ENCODE data around the gene OTP.

Gene OTP

GRCh38 chr5:77599679-77600078 lies 38.8 kb downstream of the OTP start:
- H2AK5ac ChIP-seq (ENCODE audit: low read length, severe bottlenecking) = no peak overlapping the region
- no peak overlapping the region for H3K9ac ChIP-seq (ENCODE audit: low read length)
- WGBS = 100% methylated on average over 1 of the region's 2 CpGs
- no peak overlapping the region for H2BK15ac ChIP-seq (ENCODE audit: low read depth, poor library complexity, severe bottlenecking)
- no peak overlapping the region for H3K4me2 ChIP-seq (ENCODE audit: low read length, poor library complexity, severe bottlenecking)
- no peak overlapping the region for H3K4me3 ChIP-seq (ENCODE audit: insufficient read depth in 1 of 2, low read depth in 1 of 2, low read length in 2 of 2)
- H3K36me3 ChIP-seq (ENCODE audit: control insufficient read depth in 1 of 2, insufficient read depth in 2 of 2, low read depth in 1 of 2, low read length in 2 of 2) = no peaks in the 10 kb centered on the region
- no peak overlapping the region for H3K4ac ChIP-seq (ENCODE audit: low read depth in 1 of 2, low read length in 2 of 2)
- peaks cover 0 to 17% of the 10 kb centered on the region in 2 experiments for H3K27me3 ChIP-seq (ENCODE audit: control insufficient read depth in 1 of 2, insufficient read depth in 1 of 2, low read length in 2 of 2)
- no peak overlapping the region for H2BK12ac ChIP-seq (ENCODE audit: low read length in 2 of 2)
- no peak overlapping the region for H3K14ac ChIP-seq (ENCODE audit: low read length in 2 of 2)
- H3K4me1 ChIP-seq (ENCODE audit: control insufficient read depth, insufficient read depth, low read depth, low read length) = no peaks in the 10 kb centered on the region
- H2AFZ ChIP-seq (ENCODE audit: low read depth, low read length) = no peak overlapping the region
- no peak overlapping the region for H3K27ac ChIP-seq (ENCODE audit: low read length, poor library complexity, severe bottlenecking)
- no peak overlapping the region for H4K8ac ChIP-seq (ENCODE audit: low read length)
- no peak overlapping the region for H3K23ac ChIP-seq (ENCODE audit: low read length in 2 of 2)
- H3K9me3 ChIP-seq (ENCODE audit: control insufficient read depth, low read length) = no peaks in the 10 kb centered on the region
- H3K18ac ChIP-seq (ENCODE audit: low read depth in 1 of 2, low read length in 2 of 2) = no peak overlapping the region
- no peak overlapping the region for H4K91ac ChIP-seq (ENCODE audit: low read length)
- no peak overlapping the region for H2BK120ac ChIP-seq (ENCODE audit: low read depth, low read length)
- no peaks in the 10 kb centered on the region for H3K79me1 ChIP-seq (replicated peaks; ENCODE audit: low read length, poor library complexity, severe bottlenecking)
- no peak overlapping the region for H2BK5ac ChIP-seq (ENCODE audit: low read depth, low read length, poor library complexity, severe bottlenecking)
- DNase-seq = no peak

DNA sequence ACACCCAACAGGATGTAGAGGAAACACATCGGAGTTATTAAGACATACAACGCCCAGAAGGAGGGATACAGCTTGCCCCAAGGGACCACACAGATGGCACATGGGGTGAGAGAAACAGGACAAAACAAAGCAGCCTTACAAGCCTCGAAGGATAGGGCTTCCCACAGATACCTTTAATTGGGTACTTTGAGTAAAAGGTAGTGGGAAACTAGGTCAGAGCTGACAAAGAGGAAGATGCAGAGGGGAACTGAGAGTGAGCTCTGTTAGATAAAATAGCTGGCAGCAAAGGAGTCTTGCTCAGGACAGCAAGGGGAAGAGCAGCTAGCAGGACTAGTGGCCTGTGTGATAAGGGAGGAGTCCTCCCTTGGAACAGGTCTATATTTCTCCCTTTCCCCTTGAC lies 48.2 kb downstream of the OTP start:
- no peak overlapping the region for H3K18ac ChIP-seq (ENCODE audit: low read depth in 1 of 2, low read length in 2 of 2)
- WGBS = 74% methylated on average over 3 of the region's 3 CpGs
- H3K4me3 ChIP-seq (ENCODE audit: insufficient read depth in 1 of 2, low read depth in 1 of 2, low read length in 2 of 2) = no peak overlapping the region
- no peak overlapping the region for H3K4ac ChIP-seq (ENCODE audit: low read depth in 1 of 2, low read length in 2 of 2)
- no peak overlapping the region for H2BK5ac ChIP-seq (ENCODE audit: low read depth, low read length, poor library complexity, severe bottlenecking)
- H3K4me1 ChIP-seq (ENCODE audit: control insufficient read depth, insufficient read depth, low read depth, low read length) = no peaks in the 10 kb centered on the region
- peaks cover 14 to 20% of the 10 kb centered on the region in 2 experiments for H3K27me3 ChIP-seq (ENCODE audit: control insufficient read depth in 1 of 2, insufficient read depth in 1 of 2, low read length in 2 of 2)
- H4K8ac ChIP-seq (ENCODE audit: low read length) = no peak overlapping the region
- no peak for DNase-seq
- H4K91ac ChIP-seq (ENCODE audit: low read length) = no peak overlapping the region
- no peak overlapping the region for H2AFZ ChIP-seq (ENCODE audit: low read depth, low read length)
- H3K27ac ChIP-seq (ENCODE audit: low read length, poor library complexity, severe bottlenecking) = no peak overlapping the region
- H2BK12ac ChIP-seq (ENCODE audit: low read length in 2 of 2) = no peak overlapping the region
- H3K4me2 ChIP-seq (ENCODE audit: low read length, poor library complexity, severe bottlenecking) = no peak overlapping the region
- H2BK120ac ChIP-seq (ENCODE audit: low read depth, low read length) = no peak overlapping the region
- H3K14ac ChIP-seq (ENCODE audit: low read length in 2 of 2) = no peak overlapping the region
- no peaks in the 10 kb centered on the region for H3K36me3 ChIP-seq (ENCODE audit: control insufficient read depth in 1 of 2, insufficient read depth in 2 of 2, low read depth in 1 of 2, low read length in 2 of 2)
- no peaks in the 10 kb centered on the region for H3K79me1 ChIP-seq (replicated peaks; ENCODE audit: low read length, poor library complexity, severe bottlenecking)
- H3K9me3 ChIP-seq (ENCODE audit: control insufficient read depth, low read length) = peaks cover 5% of the 10 kb centered on the region
- H2AK5ac ChIP-seq (ENCODE audit: low read length, severe bottlenecking) = no peak overlapping the region
- no peak overlapping the region for H3K9ac ChIP-seq (ENCODE audit: low read length)
- no peak overlapping the region for H2BK15ac ChIP-seq (ENCODE audit: low read depth, poor library complexity, severe bottlenecking)
- no peak overlapping the region for H3K23ac ChIP-seq (ENCODE audit: low read length in 2 of 2)

- Histone ChIP-seq H2BK15ac (ENCODE audit: low read depth, poor library complexity, severe bottlenecking) (no peak overlapping the region), H3K36me3 (ENCODE audit: control insufficient read depth in 1 of 2, insufficient read depth in 2 of 2, low read depth in 1 of 2, low read length in 2 of 2) (no peaks in the 10 kb centered on the region), H3K4me3 (ENCODE audit: insufficient read depth in 1 of 2, low read depth in 1 of 2, low read length in 2 of 2) (no peak overlapping the region), H2BK120ac (ENCODE audit: low read depth, low read length) (no peak overlapping the region), H3K9me3 (ENCODE audit: control insufficient read depth, low read length) (peaks cover 5% of the 10 kb centered on the region), H3K14ac (ENCODE audit: low read length in 2 of 2) (no peak overlapping the region), H2AK5ac (ENCODE audit: low read length, severe bottlenecking) (no peak overlapping the region), H3K9ac (ENCODE audit: low read length) (no peak overlapping the region), H3K4ac (ENCODE audit: low read depth in 1 of 2, low read length in 2 of 2) (no peak overlapping the region), H3K18ac (ENCODE audit: low read depth in 1 of 2, low read length in 2 of 2) (no peak overlapping the region), H3K23ac (ENCODE audit: low read length in 2 of 2) (no peak overlapping the region), H4K8ac (ENCODE audit: low read length) (no peak overlapping the region), H3K4me2 (ENCODE audit: low read length, poor library complexity, severe bottlenecking) (no peak overlapping the region), H3K4me1 (ENCODE audit: control insufficient read depth, insufficient read depth, low read depth, low read length) (no peaks in the 10 kb centered on the region), H3K79me1 (replicated peaks; ENCODE audit: low read length, poor library complexity, severe bottlenecking) (no peaks in the 10 kb centered on the region), H4K91ac (ENCODE audit: low read length) (no peak overlapping the region), H2BK12ac (ENCODE audit: low read length in 2 of 2) (no peak overlapping the region), H3K27me3 (ENCODE audit: control insufficient read depth in 1 of 2, insufficient read depth in 1 of 2, low read length in 2 of 2) (peaks cover 14 to 18% of the 10 kb centered on the region in 2 experiments), H2BK5ac (ENCODE audit: low read depth, low read length, poor library complexity, severe bottlenecking) (no peak overlapping the region), H2AFZ (ENCODE audit: low read depth, low read length) (no peak overlapping the region), H3K27ac (ENCODE audit: low read length, poor library complexity, severe bottlenecking) (no peak overlapping the region)
- DNase-seq = no peak
These were observed 50.3 kb downstream of the OTP start for GRCh38 chr5:77588175-77588574.

DNA sequence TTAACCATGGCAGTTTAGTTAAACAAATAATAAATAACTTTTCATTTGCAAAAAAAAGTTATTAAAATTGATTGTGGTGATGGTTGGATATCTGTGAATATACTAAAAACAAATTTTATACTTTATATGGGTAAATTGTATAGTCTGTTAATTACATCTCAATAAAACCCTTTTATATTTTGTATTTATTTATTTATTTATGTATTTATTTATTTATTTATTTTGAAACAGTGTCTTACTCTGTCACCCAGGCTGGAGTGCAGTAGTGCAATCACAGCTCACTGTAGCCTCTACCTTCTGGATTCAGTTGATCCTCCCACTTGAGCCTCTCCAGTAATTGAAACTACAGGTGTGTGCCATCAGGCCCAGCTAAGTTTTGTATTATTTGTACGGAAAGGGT lies 52.4 kb downstream of the OTP start:
- Histone ChIP-seq H2BK5ac (ENCODE audit: low read depth, low read length, poor library complexity, severe bottlenecking) (no peak overlapping the region), H2BK12ac (ENCODE audit: low read length in 2 of 2) (no peak overlapping the region), H3K79me1 (replicated peaks; ENCODE audit: low read length, poor library complexity, severe bottlenecking) (no peaks in the 10 kb centered on the region), H4K8ac (ENCODE audit: low read length) (no peak overlapping the region), H3K4ac (ENCODE audit: low read depth in 1 of 2, low read length in 2 of 2) (no peak overlapping the region), H3K4me1 (ENCODE audit: control insufficient read depth, insufficient read depth, low read depth, low read length) (no peaks in the 10 kb centered on the region), H3K18ac (ENCODE audit: low read depth in 1 of 2, low read length in 2 of 2) (no peak overlapping the region), H3K9me3 (ENCODE audit: control insufficient read depth, low read length) (no peaks in the 10 kb centered on the region), H4K91ac (ENCODE audit: low read length) (no peak overlapping the region), H2AK5ac (ENCODE audit: low read length, severe bottlenecking) (no peak overlapping the region), H3K27me3 (ENCODE audit: control insufficient read depth in 1 of 2, insufficient read depth in 1 of 2, low read length in 2 of 2) (peaks cover 8 to 11% of the 10 kb centered on the region in 2 experiments), H2BK15ac (ENCODE audit: low read depth, poor library complexity, severe bottlenecking) (no peak overlapping the region), H3K36me3 (ENCODE audit: control insufficient read depth in 1 of 2, insufficient read depth in 2 of 2, low read depth in 1 of 2, low read length in 2 of 2) (no peaks in the 10 kb centered on the region), H3K14ac (ENCODE audit: low read length in 2 of 2) (no peak overlapping the region), H3K4me2 (ENCODE audit: low read length, poor library complexity, severe bottlenecking) (no peak overlapping the region), H3K23ac (ENCODE audit: low read length in 2 of 2) (no peak overlapping the region), H3K27ac (ENCODE audit: low read length, poor library complexity, severe bottlenecking) (no peak overlapping the region), H3K9ac (ENCODE audit: low read length) (no peak overlapping the region), H2AFZ (ENCODE audit: low read depth, low read length) (no peak overlapping the region), H2BK120ac (ENCODE audit: low read depth, low read length) (no peak overlapping the region), H3K4me3 (ENCODE audit: insufficient read depth in 1 of 2, low read depth in 1 of 2, low read length in 2 of 2) (no peak overlapping the region)
- no peak for DNase-seq
- WGBS = no CpG with 5 or more reads among the region's 1 CpG
